CD4-positive, alpha-beta T cell (primary cell): ENCODE measurements around the gene FBXO24. TPM values are rescaled to one million over a fixed set of nuclear protein-coding genes. Genes with fewer than 3 reads are reported as not detected.
"Not testable (repeated sequence)": the region's sequence is repeated elsewhere in the genome, so short reads cannot be mapped to it uniquely, and the experiment has no call there.

Source experiments
- ATAC-seq: fragments of 200-7000 bp; cut with Tn5 transposase; one replicate; pipeline ENCODE4 v1.10.0; 2022; ENCODE audit warnings: mild to moderate bottlenecking; ENCODE audit not compliant: poor library complexity
- CTCF ChIA-PET: fragments of 350-600 bp; sonication (Branson Sonifier 250); formaldehyde crosslinking; loops from one replicate; lab custom pipeline; 2021; ENCODE audit warnings: antibody characterized with exemption, inconsistent platforms; lab: Charles Lee
- POLR2A ChIA-PET: fragments of 350-600 bp; sonication (Branson Sonifier 250); formaldehyde crosslinking; loops from one replicate; lab custom pipeline; 2021; ENCODE audit warnings: antibody characterized with exemption, inconsistent platforms; lab: Charles Lee
- DNase-seq, 14 experiments: peaks; one replicate each; pipeline ENCODE4 v3.0.0-alpha.2; 2013 to 2020; ENCODE audit warnings: mixed read lengths in 2 of 14
- H3K27ac ChIP-seq, 2 donors: one replicate each; pipeline versions ENCODE4 v1.5.1 to v1.7.0; 2013; ENCODE audit warnings: low read length in 2 of 2, low read depth in 1 of 2, mild to moderate bottlenecking in 1 of 2
- H3K27me3 ChIP-seq, 2 experiments: 1 replicate in 1 of 2; 2 replicates in 1 of 2; pipeline versions ENCODE4 v1.6.1 to v1.7.0; 2013; ENCODE audit warnings: low read length in 2 of 2, control low read depth in 1 of 2, mild to moderate bottlenecking in 1 of 2, moderate library complexity in 1 of 2; ENCODE audit not compliant: insufficient read depth in 2 of 2, control insufficient read depth in 1 of 2
- H3K36me3 ChIP-seq: one replicate; pipeline ENCODE4 v1.6.1; 2013; ENCODE audit warnings: low read length, control low read depth; ENCODE audit not compliant: insufficient read depth
- H3K4me1 ChIP-seq: one replicate; pipeline ENCODE4 v1.6.1; 2013; ENCODE audit warnings: low read length, control low read depth; ENCODE audit not compliant: insufficient read depth
- H3K4me3 ChIP-seq: one replicate; pipeline ENCODE4 v1.5.1; 2013; ENCODE audit warnings: mild to moderate bottlenecking, low read length, moderate library complexity
- H3K9me3 ChIP-seq, 2 experiments: 1 replicate in 1 of 2; 2 replicates in 1 of 2; pipeline versions ENCODE4 v1.6.1 to v1.7.0; 2013; ENCODE audit warnings: low read length in 2 of 2, mild to moderate bottlenecking in 2 of 2, control low read depth in 1 of 2, moderate library complexity in 1 of 2; ENCODE audit not compliant: control insufficient read depth in 1 of 2, insufficient read depth in 1 of 2
- H3K27ac Mint-ChIP-seq: one replicate; pipeline ENCODE4 v1.8.0; 2020; ENCODE audit warnings: mixed read lengths
- H3K27me3 Mint-ChIP-seq: one replicate; pipeline ENCODE4 v1.8.0; 2021; ENCODE audit warnings: mixed read lengths
- H3K36me3 Mint-ChIP-seq: one replicate; pipeline ENCODE4 v1.8.0; 2021; ENCODE audit warnings: low read depth, mixed read lengths
- H3K4me1 Mint-ChIP-seq: one replicate; pipeline ENCODE4 v1.8.0; 2021; ENCODE audit warnings: low read depth, mixed read lengths
- H3K4me3 Mint-ChIP-seq: one replicate; pipeline ENCODE4 v1.8.0; 2020; ENCODE audit warnings: mild to moderate bottlenecking, mixed read lengths
- H3K9me3 Mint-ChIP-seq: one replicate; pipeline ENCODE4 v1.8.0; 2020; ENCODE audit warnings: mixed read lengths
- intact Hi-C, 2 experiments: fragments of 100-400 bp; cut with DNase I in 1 of 2; cut with micrococcal nuclease in 1 of 2; formaldehyde crosslinking; loops; one replicate each; pipeline versions ENCODE4 v1.15.1 to v1.9.0; 2023 to 2025; cut with DNase I, micrococcal nuclease
- polyA plus RNA-seq, 2 donors: library from polyadenylated mRNA; unstranded; fragments of 120-200 nt; gene quantifications; one replicate each; pipeline ENCODE4 v1.2.1, GENCODE V29; 2013
- total RNA-seq, 174 experiments: library from RNA in 2 of 174; stranded (reverse) in 2 of 174; gene quantifications; one replicate each; pipeline ENCODE4 v1.2.3 and lab custom pipeline; 2021 to 2026
- TF ChIP-seq, protein P1 (sequence below): fragments of 200-600 bp; IDR thresholded peaks from one replicate; pipeline ENCODE4 v1.8.0; 2022; ENCODE audit warnings: antibody characterized with exemption, mild to moderate bottlenecking

FBXO24 gene, protein sequence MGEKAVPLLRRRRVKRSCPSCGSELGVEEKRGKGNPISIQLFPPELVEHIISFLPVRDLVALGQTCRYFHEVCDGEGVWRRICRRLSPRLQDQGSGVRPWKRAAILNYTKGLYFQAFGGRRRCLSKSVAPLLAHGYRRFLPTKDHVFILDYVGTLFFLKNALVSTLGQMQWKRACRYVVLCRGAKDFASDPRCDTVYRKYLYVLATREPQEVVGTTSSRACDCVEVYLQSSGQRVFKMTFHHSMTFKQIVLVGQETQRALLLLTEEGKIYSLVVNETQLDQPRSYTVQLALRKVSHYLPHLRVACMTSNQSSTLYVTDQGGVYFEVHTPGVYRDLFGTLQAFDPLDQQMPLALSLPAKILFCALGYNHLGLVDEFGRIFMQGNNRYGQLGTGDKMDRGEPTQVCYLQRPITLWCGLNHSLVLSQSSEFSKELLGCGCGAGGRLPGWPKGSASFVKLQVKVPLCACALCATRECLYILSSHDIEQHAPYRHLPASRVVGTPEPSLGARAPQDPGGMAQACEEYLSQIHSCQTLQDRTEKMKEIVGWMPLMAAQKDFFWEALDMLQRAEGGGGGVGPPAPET
- under 1 TPM; 0.66 to 0.78 TPM for total RNA-seq
- 0.45 TPM for polyA plus RNA-seq (2013, experiment 1 of 2)
- 0.68 TPM for polyA plus RNA-seq (2013, experiment 2 of 2)
- 0 to 3.5 (median 0.75) reads per million in 172 experiments for total RNA-seq (lab: John Stamatoyannopoulos, UW)

DNA sequence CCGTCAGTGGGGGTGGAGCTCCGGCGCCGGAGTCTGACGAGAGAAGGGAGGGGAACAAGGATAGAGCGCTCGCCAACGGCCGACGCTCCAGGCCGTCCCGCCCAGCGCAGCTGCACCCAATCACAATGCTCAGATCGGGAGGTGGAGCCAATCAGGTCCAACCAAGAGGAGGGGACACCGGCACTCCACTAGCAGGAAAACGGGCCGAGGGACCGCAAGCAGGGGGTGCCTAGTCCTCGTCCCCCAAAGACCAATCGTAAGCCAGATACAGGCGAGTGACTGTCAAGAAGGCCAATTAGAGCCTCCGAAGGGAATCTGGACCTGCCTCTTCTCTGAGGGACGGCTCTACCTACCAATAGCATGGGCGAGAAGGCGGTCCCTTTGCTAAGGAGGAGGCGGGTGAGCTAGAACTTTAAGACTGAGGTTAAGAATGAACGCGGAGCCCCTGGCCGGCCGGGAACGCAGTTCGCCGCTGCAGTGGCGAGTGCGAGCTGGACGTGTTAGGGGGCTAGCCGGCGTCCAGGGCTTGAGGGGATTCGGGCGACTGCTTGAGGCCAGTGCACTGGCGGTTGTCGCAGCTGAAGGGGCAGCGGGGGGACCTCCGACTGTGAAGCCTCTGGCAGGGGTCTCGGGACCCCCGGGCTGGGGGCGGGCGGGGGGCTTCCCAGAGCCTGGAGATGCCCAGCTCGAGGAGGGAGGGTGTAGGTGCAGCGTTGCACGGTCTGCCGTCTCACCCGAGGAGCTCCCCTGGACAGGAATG is at the start of gene FBXO24:
FBXO24 (plus strand) TSS at position 63 of the 760 bp plus-strand sequence; CDS start at position 361, 298 bp downstream.
- peaks cover 50% of the 10 kb centered on the region for H3K4me1 ChIP-seq
- H3K27ac ChIP-seq = peak within 1 kb of the TSS; percentile 93 to 96
- no peaks in the 10 kb centered on the region for H3K9me3 Mint-ChIP-seq
- H3K27me3 ChIP-seq = peaks cover 0 to 5% of the 10 kb centered on the region in 2 experiments
- peak within 1 kb of the TSS; percentile 95 for H3K4me3 ChIP-seq
- DNase-seq (peak; percentile 98 to 100 (median 99)), ATAC-seq (peak; percentile 82)
- H3K27me3 Mint-ChIP-seq = no peaks in the 10 kb centered on the region
- CTCF ChIA-PET = interaction anchor here (0.6 to 2.1 kb wide), 7 partner anchors 17 to 119 kb away, joined by 3 to 8 read pairs (median 4); partner anchors contain the start of gene MOSPD3
- peaks cover 17% of the 10 kb centered on the region for H3K36me3 Mint-ChIP-seq
- POLR2A ChIA-PET = interaction anchor here (0.6 to 4.9 kb wide), 45 partner anchors 9 to 1028 kb away, joined by 3 to 113 read pairs (median 7); partner anchors contain the start of genes AGFG2, GIGYF1, GNB2 and GPC2
- peak within 1 kb of the TSS; percentile 97 for H3K4me3 Mint-ChIP-seq
- no peak within 1 kb of the TSS for H3K27ac Mint-ChIP-seq
- TF ChIP-seq, protein P1, sequence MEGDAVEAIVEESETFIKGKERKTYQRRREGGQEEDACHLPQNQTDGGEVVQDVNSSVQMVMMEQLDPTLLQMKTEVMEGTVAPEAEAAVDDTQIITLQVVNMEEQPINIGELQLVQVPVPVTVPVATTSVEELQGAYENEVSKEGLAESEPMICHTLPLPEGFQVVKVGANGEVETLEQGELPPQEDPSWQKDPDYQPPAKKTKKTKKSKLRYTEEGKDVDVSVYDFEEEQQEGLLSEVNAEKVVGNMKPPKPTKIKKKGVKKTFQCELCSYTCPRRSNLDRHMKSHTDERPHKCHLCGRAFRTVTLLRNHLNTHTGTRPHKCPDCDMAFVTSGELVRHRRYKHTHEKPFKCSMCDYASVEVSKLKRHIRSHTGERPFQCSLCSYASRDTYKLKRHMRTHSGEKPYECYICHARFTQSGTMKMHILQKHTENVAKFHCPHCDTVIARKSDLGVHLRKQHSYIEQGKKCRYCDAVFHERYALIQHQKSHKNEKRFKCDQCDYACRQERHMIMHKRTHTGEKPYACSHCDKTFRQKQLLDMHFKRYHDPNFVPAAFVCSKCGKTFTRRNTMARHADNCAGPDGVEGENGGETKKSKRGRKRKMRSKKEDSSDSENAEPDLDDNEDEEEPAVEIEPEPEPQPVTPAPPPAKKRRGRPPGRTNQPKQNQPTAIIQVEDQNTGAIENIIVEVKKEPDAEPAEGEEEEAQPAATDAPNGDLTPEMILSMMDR = no peak
- no peaks in the 10 kb centered on the region for H3K9me3 ChIP-seq
- H3K4me1 Mint-ChIP-seq = peaks cover 35% of the 10 kb centered on the region
- peaks cover 17% of the 10 kb centered on the region for H3K36me3 ChIP-seq
- intact Hi-C loops = loop anchor here (1.0 to 2.0 kb wide), 5 partner anchors 16 to 48 kb away; partner anchors contain the start of genes AGFG2 (in 1 of the 2) and MOSPD3 (in 1 of the 2)

DNA sequence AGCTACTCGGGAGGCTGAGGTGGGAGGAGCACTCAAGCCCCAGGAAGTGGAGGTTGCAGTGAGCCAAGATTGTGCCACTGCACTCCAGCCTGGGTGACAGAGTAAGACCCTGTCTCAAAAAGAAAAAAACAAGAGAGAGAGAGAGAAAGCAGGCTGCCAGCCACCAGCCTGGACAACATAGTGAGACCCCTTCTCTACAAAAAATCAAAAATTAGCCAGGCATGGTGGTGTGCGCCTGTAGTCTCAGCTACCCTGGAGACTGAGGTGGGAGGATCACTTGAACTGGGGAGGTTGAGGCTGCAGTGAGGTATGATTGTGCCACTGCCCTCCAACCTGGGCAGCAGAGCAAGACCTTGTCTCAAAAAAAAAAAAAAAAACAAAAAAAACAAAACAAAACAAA is 49.4 kb upstream of the FBXO24 start:
- DNase-seq, H3K27me3 ChIP-seq, H3K27me3 Mint-ChIP-seq, ATAC-seq, H3K4me3 Mint-ChIP-seq, H3K9me3 ChIP-seq, H3K9me3 Mint-ChIP-seq, CTCF ChIA-PET, H3K4me3 ChIP-seq, H3K27ac Mint-ChIP-seq, H3K27ac ChIP-seq, POLR2A ChIA-PET, H3K36me3 Mint-ChIP-seq, H3K36me3 ChIP-seq: not testable (repeated sequence)
- intact Hi-C loops = loop anchor here in 1 of 2 experiments (5.0 kb wide), 1 partner anchor 54 kb away; the partner anchor contains the start of gene NYAP1
- peaks cover 25% of the 10 kb centered on the region for H3K4me1 ChIP-seq
- H3K4me1 Mint-ChIP-seq = peaks cover 27% of the 10 kb centered on the region

DNA sequence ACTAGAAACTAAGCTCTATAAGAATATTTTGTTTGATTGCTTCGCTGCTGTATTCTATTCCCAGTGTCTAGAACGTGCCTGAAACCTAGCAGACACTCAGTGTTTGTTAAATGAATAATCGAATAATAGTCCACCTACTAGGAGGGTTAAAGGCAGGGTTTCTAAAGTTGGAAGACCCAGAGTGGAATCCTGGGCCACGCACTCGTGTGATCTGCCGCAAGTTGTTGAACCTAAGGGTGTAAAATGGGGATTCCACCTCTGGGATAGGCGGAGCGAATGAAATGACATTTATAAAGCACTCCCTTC is 47.8 kb upstream of the FBXO24 start:
- DNase-seq = no peak
- Mint-ChIP-seq H3K4me3 (peak overlapping the region; percentile 99), H3K27ac (peak overlapping the region; percentile 77), H3K4me1 (peaks cover 43% of the 10 kb centered on the region), H3K9me3 (no peaks in the 10 kb centered on the region), H3K36me3 (peaks cover 5% of the 10 kb centered on the region), H3K27me3 (no peaks in the 10 kb centered on the region)
- Histone ChIP-seq H3K27me3 (no peaks in the 10 kb centered on the region), H3K9me3 (no peaks in the 10 kb centered on the region), H3K4me1 (peaks cover 40% of the 10 kb centered on the region), H3K27ac (peak overlapping the region in 1 of 2 donors; percentile 41), H3K4me3 (peak overlapping the region; percentile 38), H3K36me3 (no peaks in the 10 kb centered on the region)
- POLR2A ChIA-PET = interaction anchor here (0.6 to 2.7 kb wide), 15 partner anchors 11 to 167 kb away, joined by 3 to 32 read pairs (median 6); partner anchors contain the start of genes FBXO24, LRCH4, MOSPD3 and NYAP1
- CTCF ChIA-PET = interaction anchor here (1.4 to 6.4 kb wide), 2 partner anchors 22 to 56 kb away, joined by 3 to 48 read pairs; no protein-coding TSS in a partner anchor
- ATAC-seq = no peak
- TF ChIP-seq, protein P1 = no peak
- intact Hi-C loops = loop anchor here (2.0 to 5.0 kb wide), 3 partner anchors 20 to 56 kb away; partner anchors contain the start of genes FBXO24 (in 1 of the 2), LRCH4 (in 1 of the 2) and NYAP1 (in 1 of the 2)
